Dedifferentiated amniotic fluid mesenchymal stem cell (primary cell): ENCODE measurements around the gene DSTN.

Experiments
- DNase-seq: peaks from one replicate; pipeline ENCODE4 v3.0.0-alpha.2; 2016; ENCODE audit errors: extremely low spot score

The DSTN gene

GRCh38 chr20:17569616-17570346 is at the start of gene DSTN:
DSTN (plus strand) TSS chr20:17570075; CDS start chr20:17570209, 134 bp downstream.
- peak; percentile 85 for DNase-seq

- no peak for DNase-seq
These were observed 49.3 kb upstream of the DSTN start for GRCh38 chr20:17520583-17520982.

GRCh38 chr20:17522528-17522927 is 47.3 kb upstream of the DSTN start:
- no peak for DNase-seq

GRCh38 chr20:17523326-17523725 is 46.5 kb upstream of the DSTN start:
- no peak for DNase-seq

- no peak for DNase-seq
These were observed 45.3 kb upstream of the DSTN start for GRCh38 chr20:17524560-17524959.

- DNase-seq, result no peak
These were observed 44.7 kb upstream of the DSTN start for GRCh38 chr20:17525132-17525531.

GRCh38 chr20:17525650-17526049 is 44.2 kb upstream of the DSTN start:
- DNase-seq, result no peak

GRCh38 chr20:17529586-17529985 is 40.3 kb upstream of the DSTN start:
- no peak for DNase-seq

- no peak for DNase-seq
These were observed 39.7 kb upstream of the DSTN start for GRCh38 chr20:17530153-17530552.

- DNase-seq, result peak; percentile 41
These were observed 38.9 kb upstream of the DSTN start, which contains the start of gene BFSP1 for GRCh38 chr20:17530716-17531664. BFSP1 (minus strand) TSS chr20:17531379; CDS start chr20:17531329, 50 bp downstream.

- DNase-seq, result no peak
These were observed 38.2 kb upstream of the DSTN start for GRCh38 chr20:17531665-17532025.

GRCh38 chr20:17533396-17533795 is 36.5 kb upstream of the DSTN start:
- DNase-seq, result peak; percentile 47

- no peak for DNase-seq
These were observed 35.8 kb upstream of the DSTN start for GRCh38 chr20:17534077-17534476.

- DNase-seq, result peak; percentile 83
These were observed 32.9 kb upstream of the DSTN start for GRCh38 chr20:17536944-17537444.

- DNase-seq, result no peak
These were observed 31.9 kb upstream of the DSTN start for GRCh38 chr20:17537959-17538358.

- DNase-seq, result no peak
These were observed 31.2 kb upstream of the DSTN start for GRCh38 chr20:17538517-17539170.

GRCh38 chr20:17541596-17541995 is 28.3 kb upstream of the DSTN start:
- DNase-seq, result no peak

- no peak for DNase-seq
These were observed 27.9 kb upstream of the DSTN start for GRCh38 chr20:17541996-17542395.

GRCh38 chr20:17542481-17542880 is 27.4 kb upstream of the DSTN start:
- DNase-seq, result no peak

- peak; percentile 81 for DNase-seq
These were observed 26.9 kb upstream of the DSTN start for GRCh38 chr20:17542993-17543412.

- peak; percentile 78 for DNase-seq
These were observed 26.2 kb upstream of the DSTN start for GRCh38 chr20:17543531-17544131.

- DNase-seq, result no peak
These were observed 24.7 kb upstream of the DSTN start for GRCh38 chr20:17545127-17545526.
